Measurements from ENCODE around the gene DOCK7. TPM values are rescaled to one million over a fixed set of nuclear protein-coding genes. Genes with fewer than 3 reads are reported as not detected.

Gene DOCK7
- total and polyA plus RNA-seq, 2 of the 13 experiments (the other 11 are each of a cell fraction or from before 2014, with no cell fraction given): 45.7 to 67.2 TPM

DNA sequence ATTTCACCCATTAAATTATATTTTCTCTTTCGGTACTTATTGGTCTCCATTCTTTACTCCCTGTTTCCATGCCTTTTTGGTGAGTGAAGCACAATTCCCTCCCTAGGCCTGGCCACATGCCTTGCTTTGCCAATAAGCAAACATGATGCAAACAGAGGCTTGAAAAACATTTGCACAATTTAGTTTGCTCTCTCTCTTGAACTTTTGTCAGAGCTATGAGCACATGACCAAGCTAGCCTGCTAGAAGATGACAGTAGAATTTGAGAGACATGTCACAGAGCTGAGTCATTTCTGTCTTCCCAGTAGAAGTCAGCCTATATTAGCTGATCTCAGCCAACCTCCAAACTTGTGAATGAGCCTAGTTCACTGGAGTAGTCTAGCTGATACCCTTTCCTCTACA is 66.3 kb downstream of the DOCK7 start (continued):
- TF ChIP-seq SOX13 (IDR thresholded peaks at IDR 0.05): peak; percentile 67; the same call in 1 of the 2 replicates
- TF ChIP-seq SOX13 (CRISPR knock-in tag; conservative IDR thresholded peaks at IDR 0.05 in 1 of 2, IDR thresholded peaks at IDR 0.05 in 1 of 2): peak in 1 of 2 experiments; percentile 96; a peak in 2 of 4 replicates
- TF ChIP-seq ZBTB38 (CRISPR knock-in tag; IDR thresholded peaks at IDR 0.05): no peak
- TF ChIP-seq ZNF615 (CRISPR knock-in tag; IDR thresholded peaks at IDR 0.05; ENCODE audit: borderline replicate concordance): no peak
- no peak for TF ChIP-seq SRSF1 (optimal IDR thresholded peaks at IDR 0.05; ENCODE audit: low read depth, low read length)
- TF ChIP-seq, protein P1, sequence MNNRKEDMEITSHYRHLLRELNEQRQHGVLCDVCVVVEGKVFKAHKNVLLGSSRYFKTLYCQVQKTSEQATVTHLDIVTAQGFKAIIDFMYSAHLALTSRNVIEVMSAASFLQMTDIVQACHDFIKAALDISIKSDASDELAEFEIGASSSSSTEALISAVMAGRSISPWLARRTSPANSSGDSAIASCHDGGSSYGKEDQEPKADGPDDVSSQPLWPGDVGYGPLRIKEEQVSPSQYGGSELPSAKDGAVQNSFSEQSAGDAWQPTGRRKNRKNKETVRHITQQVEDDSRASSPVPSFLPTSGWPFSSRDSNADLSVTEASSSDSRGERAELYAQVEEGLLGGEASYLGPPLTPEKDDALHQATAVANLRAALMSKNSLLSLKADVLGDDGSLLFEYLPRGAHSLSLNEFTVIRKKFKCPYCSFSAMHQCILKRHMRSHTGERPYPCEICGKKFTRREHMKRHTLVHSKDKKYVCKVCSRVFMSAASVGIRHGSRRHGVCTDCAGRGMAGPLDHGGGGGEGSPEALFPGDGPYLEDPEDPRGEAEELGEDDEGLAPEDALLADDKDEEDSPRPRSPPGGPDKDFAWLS (CRISPR knock-in tag; IDR thresholded peaks at IDR 0.05; ENCODE audit: borderline replicate concordance): no peak
- no peak for TF ChIP-seq HIVEP1 (CRISPR knock-in tag; IDR thresholded peaks at IDR 0.05)
- no peak for TF ChIP-seq ZNF260 (CRISPR knock-in tag; IDR thresholded peaks at IDR 0.05; ENCODE audit: borderline replicate concordance, low read depth)
- TF ChIP-seq, protein P2, sequence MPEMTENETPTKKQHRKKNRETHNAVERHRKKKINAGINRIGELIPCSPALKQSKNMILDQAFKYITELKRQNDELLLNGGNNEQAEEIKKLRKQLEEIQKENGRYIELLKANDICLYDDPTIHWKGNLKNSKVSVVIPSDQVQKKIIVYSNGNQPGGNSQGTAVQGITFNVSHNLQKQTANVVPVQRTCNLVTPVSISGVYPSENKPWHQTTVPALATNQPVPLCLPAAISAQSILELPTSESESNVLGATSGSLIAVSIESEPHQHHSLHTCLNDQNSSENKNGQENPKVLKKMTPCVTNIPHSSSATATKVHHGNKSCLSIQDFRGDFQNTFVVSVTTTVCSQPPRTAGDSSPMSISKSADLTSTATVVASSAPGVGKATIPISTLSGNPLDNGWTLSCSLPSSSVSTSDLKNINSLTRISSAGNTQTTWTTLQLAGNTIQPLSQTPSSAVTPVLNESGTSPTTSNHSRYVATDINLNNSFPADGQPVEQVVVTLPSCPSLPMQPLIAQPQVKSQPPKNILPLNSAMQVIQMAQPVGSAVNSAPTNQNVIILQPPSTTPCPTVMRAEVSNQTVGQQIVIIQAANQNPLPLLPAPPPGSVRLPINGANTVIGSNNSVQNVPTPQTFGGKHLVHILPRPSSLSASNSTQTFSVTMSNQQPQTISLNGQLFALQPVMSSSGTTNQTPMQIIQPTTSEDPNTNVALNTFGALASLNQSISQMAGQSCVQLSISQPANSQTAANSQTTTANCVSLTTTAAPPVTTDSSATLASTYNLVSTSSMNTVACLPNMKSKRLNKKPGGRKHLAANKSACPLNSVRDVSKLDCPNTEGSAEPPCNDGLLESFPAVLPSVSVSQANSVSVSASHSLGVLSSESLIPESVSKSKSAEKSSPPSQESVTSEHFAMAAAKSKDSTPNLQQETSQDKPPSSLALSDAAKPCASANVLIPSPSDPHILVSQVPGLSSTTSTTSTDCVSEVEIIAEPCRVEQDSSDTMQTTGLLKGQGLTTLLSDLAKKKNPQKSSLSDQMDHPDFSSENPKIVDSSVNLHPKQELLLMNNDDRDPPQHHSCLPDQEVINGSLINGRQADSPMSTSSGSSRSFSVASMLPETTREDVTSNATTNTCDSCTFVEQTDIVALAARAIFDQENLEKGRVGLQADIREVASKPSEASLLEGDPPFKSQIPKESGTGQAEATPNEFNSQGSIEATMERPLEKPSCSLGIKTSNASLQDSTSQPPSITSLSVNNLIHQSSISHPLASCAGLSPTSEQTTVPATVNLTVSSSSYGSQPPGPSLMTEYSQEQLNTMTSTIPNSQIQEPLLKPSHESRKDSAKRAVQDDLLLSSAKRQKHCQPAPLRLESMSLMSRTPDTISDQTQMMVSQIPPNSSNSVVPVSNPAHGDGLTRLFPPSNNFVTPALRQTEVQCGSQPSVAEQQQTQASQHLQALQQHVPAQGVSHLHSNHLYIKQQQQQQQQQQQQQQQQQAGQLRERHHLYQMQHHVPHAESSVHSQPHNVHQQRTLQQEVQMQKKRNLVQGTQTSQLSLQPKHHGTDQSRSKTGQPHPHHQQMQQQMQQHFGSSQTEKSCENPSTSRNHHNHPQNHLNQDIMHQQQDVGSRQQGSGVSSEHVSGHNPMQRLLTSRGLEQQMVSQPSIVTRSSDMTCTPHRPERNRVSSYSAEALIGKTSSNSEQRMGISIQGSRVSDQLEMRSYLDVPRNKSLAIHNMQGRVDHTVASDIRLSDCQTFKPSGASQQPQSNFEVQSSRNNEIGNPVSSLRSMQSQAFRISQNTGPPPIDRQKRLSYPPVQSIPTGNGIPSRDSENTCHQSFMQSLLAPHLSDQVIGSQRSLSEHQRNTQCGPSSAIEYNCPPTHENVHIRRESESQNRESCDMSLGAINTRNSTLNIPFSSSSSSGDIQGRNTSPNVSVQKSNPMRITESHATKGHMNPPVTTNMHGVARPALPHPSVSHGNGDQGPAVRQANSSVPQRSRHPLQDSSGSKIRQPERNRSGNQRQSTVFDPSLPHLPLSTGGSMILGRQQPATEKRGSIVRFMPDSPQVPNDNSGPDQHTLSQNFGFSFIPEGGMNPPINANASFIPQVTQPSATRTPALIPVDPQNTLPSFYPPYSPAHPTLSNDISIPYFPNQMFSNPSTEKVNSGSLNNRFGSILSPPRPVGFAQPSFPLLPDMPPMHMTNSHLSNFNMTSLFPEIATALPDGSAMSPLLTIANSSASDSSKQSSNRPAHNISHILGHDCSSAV (CRISPR knock-in tag; IDR thresholded peaks at IDR 0.05; ENCODE audit: borderline replicate concordance): no peak
- TF ChIP-seq, protein P3, sequence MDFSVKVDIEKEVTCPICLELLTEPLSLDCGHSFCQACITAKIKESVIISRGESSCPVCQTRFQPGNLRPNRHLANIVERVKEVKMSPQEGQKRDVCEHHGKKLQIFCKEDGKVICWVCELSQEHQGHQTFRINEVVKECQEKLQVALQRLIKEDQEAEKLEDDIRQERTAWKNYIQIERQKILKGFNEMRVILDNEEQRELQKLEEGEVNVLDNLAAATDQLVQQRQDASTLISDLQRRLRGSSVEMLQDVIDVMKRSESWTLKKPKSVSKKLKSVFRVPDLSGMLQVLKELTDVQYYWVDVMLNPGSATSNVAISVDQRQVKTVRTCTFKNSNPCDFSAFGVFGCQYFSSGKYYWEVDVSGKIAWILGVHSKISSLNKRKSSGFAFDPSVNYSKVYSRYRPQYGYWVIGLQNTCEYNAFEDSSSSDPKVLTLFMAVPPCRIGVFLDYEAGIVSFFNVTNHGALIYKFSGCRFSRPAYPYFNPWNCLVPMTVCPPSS (IDR thresholded peaks at IDR 0.05): no peak
- TF ChIP-seq ZFP90 (CRISPR knock-in tag; IDR thresholded peaks at IDR 0.05; ENCODE audit: borderline replicate concordance): no peak; the same call in 1 of the 2 replicates
- TF ChIP-seq, protein P4, sequence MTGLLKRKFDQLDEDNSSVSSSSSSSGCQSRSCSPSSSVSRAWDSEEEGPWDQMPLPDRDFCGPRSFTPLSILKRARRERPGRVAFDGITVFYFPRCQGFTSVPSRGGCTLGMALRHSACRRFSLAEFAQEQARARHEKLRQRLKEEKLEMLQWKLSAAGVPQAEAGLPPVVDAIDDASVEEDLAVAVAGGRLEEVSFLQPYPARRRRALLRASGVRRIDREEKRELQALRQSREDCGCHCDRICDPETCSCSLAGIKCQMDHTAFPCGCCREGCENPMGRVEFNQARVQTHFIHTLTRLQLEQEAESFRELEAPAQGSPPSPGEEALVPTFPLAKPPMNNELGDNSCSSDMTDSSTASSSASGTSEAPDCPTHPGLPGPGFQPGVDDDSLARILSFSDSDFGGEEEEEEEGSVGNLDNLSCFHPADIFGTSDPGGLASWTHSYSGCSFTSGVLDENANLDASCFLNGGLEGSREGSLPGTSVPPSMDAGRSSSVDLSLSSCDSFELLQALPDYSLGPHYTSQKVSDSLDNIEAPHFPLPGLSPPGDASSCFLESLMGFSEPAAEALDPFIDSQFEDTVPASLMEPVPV (CRISPR knock-in tag; IDR thresholded peaks at IDR 0.05): peak; percentile 77; the same call in 1 of the 2 replicates
- peak; percentile 41; the same call in 1 of the 2 replicates for TF ChIP-seq GABPB1 (CRISPR knock-in tag; IDR thresholded peaks at IDR 0.05)
- TF ChIP-seq MYC (CRISPR knock-in tag; IDR thresholded peaks at IDR 0.05; ENCODE audit: borderline replicate concordance): peak; percentile 64
- no peak for TF ChIP-seq TEAD2 (CRISPR knock-in tag; IDR thresholded peaks at IDR 0.05)

Data from HepG2 (cell line).